Prostate gland (tissue), 2 donors: ENCODE measurements around the gene MTG1. TPM values are rescaled to one million over a fixed set of nuclear protein-coding genes. Genes with fewer than 3 reads are reported as not detected.
"Not testable (repeated sequence)": the region's sequence is repeated elsewhere in the genome, so short reads cannot be mapped to it uniquely, and the experiment has no call there.

Source experiments
- DNase-seq: peaks from one replicate; pipeline ENCODE4 v3.0.0-alpha.2; 2019; ENCODE audit warnings: low spot score
- H3K27ac ChIP-seq, 2 donors: fragments of 200-600 bp; sonication (generic); 2 replicates each; pipeline ENCODE4 v1.5.1; 2017 to 2019
- H3K27me3 ChIP-seq: fragments of 200-600 bp; sonication (generic); replicated peaks from 2 replicates; pipeline ENCODE4 v1.5.1; 2019; ENCODE audit not compliant: insufficient read depth
- H3K36me3 ChIP-seq, 2 donors: fragments of 200-600 bp; sonication (generic); 1 replicate in 1 of 2; 2 replicates in 1 of 2; pipeline versions ENCODE4 v1.5.1 to v1.8.1; 2017 to 2019
- H3K4me1 ChIP-seq: fragments of 200-600 bp; sonication (generic); replicated peaks from 2 replicates; pipeline ENCODE4 v1.5.1; 2019
- H3K4me3 ChIP-seq, 2 donors: fragments of 200-600 bp; sonication (generic); 2 replicates each; pipeline ENCODE4 v1.5.1; 2017 to 2019
- H3K9me3 ChIP-seq: fragments of 200-600 bp; sonication (generic); 2 replicates; pipeline ENCODE4 v1.5.1; 2017
- CTCF ChIP-seq, 4 experiments: fragments of 200-600 bp in 2 of 4; fragments of 450-650 bp in 2 of 4; sonication (generic) in 2 of 4; IDR thresholded peaks; 1 replicate in 3 of 4; 2 replicates in 1 of 4; pipeline ENCODE4 v1.5.1; 2016 to 2019; ENCODE audit warnings: antibody characterized with exemption in 4 of 4, mild to moderate bottlenecking in 2 of 4, moderate library complexity in 2 of 4
- POLR2A ChIP-seq: fragments of 450-650 bp; IDR thresholded peaks from one replicate; pipeline ENCODE4 v1.6.1; 2016; ENCODE audit warnings: antibody characterized with exemption, mild to moderate bottlenecking
- POLR2AphosphoS5 ChIP-seq: sonication (generic); formaldehyde crosslinking; IDR thresholded peaks from one replicate; pipeline ENCODE4 v1.6.1; 2017; ENCODE audit warnings: antibody characterized with exemption
- WGBS: methylation state at CpG from one replicate; pipeline ENCODE4 v1.1.5; 2018; 5-methylcytosine and 5-hydroxymethylcytosine counted together
- intact Hi-C: fragments of 100-400 bp; cut with DNase I; formaldehyde crosslinking; loops from one replicate; pipeline ENCODE4 v1.14.2; 2022
- total RNA-seq, 2 donors: library from RNA; depleted of rRNA; stranded (reverse); fragments of >200 nt; gene quantifications; one replicate each; pipeline ENCODE4 v1.1.0, GENCODE V29; 2016

Gene MTG1
- total RNA-seq, 2 donors from 2014 or later = 26.8 to 67.4 TPM

DNA sequence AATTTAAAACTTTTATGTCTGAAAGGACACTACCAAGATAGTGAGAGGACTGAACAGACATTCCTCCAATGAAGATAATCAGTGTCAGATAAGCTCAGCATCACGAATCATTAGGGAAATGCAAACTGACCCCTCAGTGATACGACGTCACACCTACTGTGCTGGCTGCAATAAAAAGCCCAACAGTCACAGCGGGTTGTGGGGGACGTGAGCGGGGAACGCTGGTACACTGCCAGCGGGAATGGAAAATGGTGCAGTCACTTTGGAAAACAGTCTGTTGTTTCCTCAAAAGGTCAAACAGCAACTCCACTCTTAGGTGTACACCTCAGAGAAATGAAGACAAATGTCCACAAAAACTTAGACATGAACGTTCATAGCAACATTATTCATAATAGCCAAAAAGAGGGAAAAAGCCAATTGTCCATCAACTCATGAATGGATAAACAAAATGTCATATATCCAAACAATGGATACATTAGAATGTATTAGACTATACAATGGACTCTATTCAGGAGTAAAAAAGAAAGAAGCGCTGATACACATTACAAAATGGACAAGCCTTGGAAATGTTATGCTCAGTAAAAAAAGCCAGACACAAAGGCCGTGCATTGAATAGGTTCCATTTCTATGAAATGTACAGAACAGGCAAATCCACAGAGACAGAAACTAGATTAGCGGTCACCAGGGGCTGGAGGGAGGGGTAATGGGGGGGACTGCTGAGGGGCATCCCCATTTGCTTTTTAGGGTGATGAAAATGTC is 18.4 kb upstream of the MTG1 start:
- no peaks in the 10 kb centered on the region for H3K9me3 ChIP-seq
- intact Hi-C loops = no loop called here
- H3K4me3 ChIP-seq = no peak overlapping the region
- H3K36me3 ChIP-seq = peaks cover under 1% of the 10 kb centered on the region in 2 donors
- peaks cover 4% of the 10 kb centered on the region for H3K4me1 ChIP-seq
- H3K27ac ChIP-seq = no peak overlapping the region
- TF ChIP-seq CTCF (IDR thresholded peaks at IDR 0.05) = no peak
- TF ChIP-seq POLR2AphosphoS5 = no peak
- no peak for TF ChIP-seq POLR2A
- no peaks in the 10 kb centered on the region for H3K27me3 ChIP-seq
- DNase-seq = no peak
- 82% methylated on average over 12 of the region's 12 CpGs for WGBS

- H3K27me3 ChIP-seq, H3K4me1 ChIP-seq, H3K36me3 ChIP-seq, H3K4me3 ChIP-seq, H3K9me3 ChIP-seq, DNase-seq, intact Hi-C loops: not testable (repeated sequence)
- 96% methylated on average over 5 of the region's 5 CpGs for WGBS
- H3K27ac ChIP-seq = peak overlapping the region in 1 of 2 donors; percentile 80
These were observed 17.8 kb upstream of the MTG1 start for GRCh38 chr10:133376183-133376582.

- Histone ChIP-seq H3K4me3 (no peak overlapping the region), H3K9me3 (no peaks in the 10 kb centered on the region), H3K27ac (peak overlapping the region; percentile 36 to 80), H3K4me1 (peaks cover 4% of the 10 kb centered on the region), H3K36me3 (no peaks in the 10 kb centered on the region), H3K27me3 (no peaks in the 10 kb centered on the region)
- intact Hi-C loops = no loop called here
- TF ChIP-seq POLR2A (no peak), POLR2AphosphoS5 (no peak)
- WGBS = 85% methylated on average over 21 of the region's 30 CpGs
- DNase-seq = no peak
These were observed 16.7 kb upstream of the MTG1 start for GRCh38 chr10:133377025-133377817.

DNA sequence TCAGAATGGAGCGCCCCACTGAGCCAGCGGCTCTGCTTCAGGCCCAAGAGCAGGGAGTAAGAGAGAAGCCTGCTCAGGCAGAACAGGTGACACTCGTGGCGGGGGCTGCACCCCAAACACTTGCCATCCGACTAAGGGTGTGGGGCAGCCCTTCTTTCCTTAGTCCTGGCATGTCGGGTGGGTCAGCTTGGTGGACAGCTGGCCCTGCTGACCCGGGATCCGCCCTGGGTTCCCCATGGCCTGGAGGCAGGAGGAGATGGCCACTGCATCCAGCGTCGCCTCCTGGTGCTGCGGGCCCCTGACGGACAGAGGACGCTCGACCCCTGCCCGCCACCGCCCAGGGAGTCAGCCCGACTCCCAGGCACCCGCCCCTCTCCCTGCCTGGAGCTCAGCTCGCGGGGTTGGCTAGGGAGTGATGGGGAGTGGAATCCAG is 16.1 kb upstream of the MTG1 start:
- no peak for DNase-seq
- Histone ChIP-seq H3K9me3 (no peaks in the 10 kb centered on the region), H3K4me3 (peak overlapping the region; percentile 75 to 85), H3K27me3 (no peaks in the 10 kb centered on the region), H3K27ac (peak overlapping the region; percentile 80), H3K4me1 (peaks cover 4% of the 10 kb centered on the region), H3K36me3 (no peaks in the 10 kb centered on the region)
- no peak for TF ChIP-seq CTCF (IDR thresholded peaks at IDR 0.05)
- no peak for TF ChIP-seq POLR2A
- TF ChIP-seq POLR2AphosphoS5 = no peak
- intact Hi-C loops = no loop called here
- 19% methylated on average over 13 of the region's 20 CpGs for WGBS

DNA sequence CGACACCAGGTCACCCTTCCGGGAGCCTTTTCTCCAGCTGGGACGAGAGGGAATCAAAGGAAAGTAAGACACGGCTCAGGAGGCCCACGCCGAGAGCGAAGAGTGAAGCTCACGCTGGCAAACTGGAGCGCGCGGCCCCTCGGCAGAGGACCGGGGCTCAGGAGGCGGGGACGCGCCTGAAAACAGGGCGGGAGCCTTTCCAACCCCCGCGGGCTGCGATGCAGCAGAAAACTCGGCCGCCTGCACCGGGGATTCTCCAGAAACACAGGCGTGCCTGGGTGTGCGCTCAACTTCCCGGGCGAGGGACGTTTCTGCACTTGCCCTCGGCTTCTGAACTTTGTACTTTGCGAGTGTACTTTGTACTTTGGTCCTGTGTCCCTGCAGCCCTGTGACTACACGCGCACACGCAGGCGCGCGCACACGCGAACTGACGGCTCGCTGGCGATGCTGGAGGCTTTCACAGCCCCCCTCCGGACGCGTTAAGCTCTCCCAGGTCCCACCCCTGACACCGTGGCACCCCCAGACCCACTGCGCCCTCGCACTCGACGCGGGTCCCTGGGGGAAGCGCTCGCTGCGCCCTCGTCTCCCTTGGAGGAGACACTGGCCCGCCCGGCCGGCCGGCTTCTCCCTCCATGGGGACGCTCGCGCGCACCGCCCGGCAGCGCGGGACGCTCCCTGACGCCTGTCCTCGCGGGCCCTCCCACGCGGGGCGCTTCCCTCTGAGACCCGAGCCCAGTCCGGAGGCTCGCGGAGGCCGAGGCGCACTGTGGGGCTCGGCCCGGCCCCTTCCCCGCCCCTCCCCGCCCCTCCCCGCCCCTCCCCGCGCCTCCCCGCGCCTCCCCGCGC is 15.5 kb upstream of the MTG1 start:
- Histone ChIP-seq H3K4me1 (peaks cover 4% of the 10 kb centered on the region), H3K36me3 (no peaks in the 10 kb centered on the region), H3K4me3 (peak overlapping the region; percentile 75 to 85), H3K27me3 (no peaks in the 10 kb centered on the region), H3K9me3 (no peaks in the 10 kb centered on the region), H3K27ac (peak overlapping the region; percentile 80)
- peak; percentile 44 for DNase-seq
- intact Hi-C loops = no loop called here
- WGBS = 1% methylated on average over 64 of the region's 90 CpGs
- TF ChIP-seq CTCF (IDR thresholded peaks at IDR 0.05) = no peak
- TF ChIP-seq POLR2A = peak; percentile 33
